ENCODE data around the gene FBXW11. TPM values are rescaled to one million over a fixed set of nuclear protein-coding genes. Genes with fewer than 3 reads are reported as not detected.
A peak's percentile ranks its signal among the peaks of the same experiment; 100 is the strongest.

The FBXW11 gene
- total and polyA plus RNA-seq, 4 donors = 7.6 to 87.5 (median 35.2) TPM

DNA sequence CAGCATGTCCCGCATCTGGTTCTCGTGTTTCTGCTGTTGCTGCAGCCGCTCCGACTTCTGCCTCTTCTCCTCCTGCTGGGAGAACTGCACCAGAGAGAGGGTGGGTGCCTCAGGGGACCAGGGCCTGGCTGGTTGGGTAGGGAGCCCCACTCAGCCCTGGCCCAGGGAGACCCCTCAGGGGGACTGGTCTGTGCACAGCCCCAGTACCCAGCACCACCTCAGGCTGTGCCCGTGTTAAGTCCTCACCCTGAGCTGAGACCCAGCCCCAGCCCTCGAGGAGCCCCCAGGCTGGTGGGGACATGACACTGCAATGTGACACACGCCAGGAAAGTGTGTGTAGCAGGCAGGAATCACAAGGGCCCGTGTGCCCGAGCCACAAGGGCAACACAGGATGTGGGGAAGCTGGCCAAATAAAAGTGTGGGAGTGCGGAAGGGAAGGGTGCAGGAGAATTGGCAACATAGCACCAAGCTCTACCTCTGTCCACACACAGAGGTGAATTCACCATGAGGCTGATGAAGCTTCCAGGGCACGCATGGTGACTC, 48.2 kb upstream of the FBXW11 start:
- no peak overlapping the region for H3K4me3 ChIP-seq
- 89 to 90% methylated on average over 11 of the region's 11 CpGs for WGBS, 2 donors
- peaks cover under 1 to 51% (median 6%) of the 10 kb centered on the region in 4 donors for H3K36me3 ChIP-seq (ENCODE audit: control insufficient read depth in 4 of 4, insufficient read depth in 4 of 4, low read length in 4 of 4)
- H3K4me1 ChIP-seq (ENCODE audit: control insufficient read depth in 5 of 5, insufficient read depth in 5 of 5, low read length in 5 of 5) = no peaks in the 10 kb centered on the region
- H3K9ac ChIP-seq (ENCODE audit: insufficient read depth in 1 of 2, low read length in 2 of 2) = no peak overlapping the region
- H3K27ac ChIP-seq (ENCODE audit: low read depth in 1 of 2, low read length in 1 of 2) = no peak overlapping the region
- TF ChIP-seq, protein P1, sequence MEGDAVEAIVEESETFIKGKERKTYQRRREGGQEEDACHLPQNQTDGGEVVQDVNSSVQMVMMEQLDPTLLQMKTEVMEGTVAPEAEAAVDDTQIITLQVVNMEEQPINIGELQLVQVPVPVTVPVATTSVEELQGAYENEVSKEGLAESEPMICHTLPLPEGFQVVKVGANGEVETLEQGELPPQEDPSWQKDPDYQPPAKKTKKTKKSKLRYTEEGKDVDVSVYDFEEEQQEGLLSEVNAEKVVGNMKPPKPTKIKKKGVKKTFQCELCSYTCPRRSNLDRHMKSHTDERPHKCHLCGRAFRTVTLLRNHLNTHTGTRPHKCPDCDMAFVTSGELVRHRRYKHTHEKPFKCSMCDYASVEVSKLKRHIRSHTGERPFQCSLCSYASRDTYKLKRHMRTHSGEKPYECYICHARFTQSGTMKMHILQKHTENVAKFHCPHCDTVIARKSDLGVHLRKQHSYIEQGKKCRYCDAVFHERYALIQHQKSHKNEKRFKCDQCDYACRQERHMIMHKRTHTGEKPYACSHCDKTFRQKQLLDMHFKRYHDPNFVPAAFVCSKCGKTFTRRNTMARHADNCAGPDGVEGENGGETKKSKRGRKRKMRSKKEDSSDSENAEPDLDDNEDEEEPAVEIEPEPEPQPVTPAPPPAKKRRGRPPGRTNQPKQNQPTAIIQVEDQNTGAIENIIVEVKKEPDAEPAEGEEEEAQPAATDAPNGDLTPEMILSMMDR (IDR thresholded peaks at IDR 0.05; ENCODE audit: control extremely low read depth, extremely low read depth) = no peak
- no peaks in the 10 kb centered on the region for H3K27me3 ChIP-seq (ENCODE audit: control insufficient read depth in 3 of 3, insufficient read depth in 3 of 3, low read length in 2 of 3)
- ATAC-seq (ENCODE audit: insufficient read depth, low FRiP score) (no peak), DNase-seq (no peak)
- H3K9me3 ChIP-seq (ENCODE audit: control insufficient read depth in 4 of 4, insufficient read depth in 3 of 4, low read length in 3 of 4) = peaks cover 0 to 1% (median 0%) of the 10 kb centered on the region in 4 donors

DNA sequence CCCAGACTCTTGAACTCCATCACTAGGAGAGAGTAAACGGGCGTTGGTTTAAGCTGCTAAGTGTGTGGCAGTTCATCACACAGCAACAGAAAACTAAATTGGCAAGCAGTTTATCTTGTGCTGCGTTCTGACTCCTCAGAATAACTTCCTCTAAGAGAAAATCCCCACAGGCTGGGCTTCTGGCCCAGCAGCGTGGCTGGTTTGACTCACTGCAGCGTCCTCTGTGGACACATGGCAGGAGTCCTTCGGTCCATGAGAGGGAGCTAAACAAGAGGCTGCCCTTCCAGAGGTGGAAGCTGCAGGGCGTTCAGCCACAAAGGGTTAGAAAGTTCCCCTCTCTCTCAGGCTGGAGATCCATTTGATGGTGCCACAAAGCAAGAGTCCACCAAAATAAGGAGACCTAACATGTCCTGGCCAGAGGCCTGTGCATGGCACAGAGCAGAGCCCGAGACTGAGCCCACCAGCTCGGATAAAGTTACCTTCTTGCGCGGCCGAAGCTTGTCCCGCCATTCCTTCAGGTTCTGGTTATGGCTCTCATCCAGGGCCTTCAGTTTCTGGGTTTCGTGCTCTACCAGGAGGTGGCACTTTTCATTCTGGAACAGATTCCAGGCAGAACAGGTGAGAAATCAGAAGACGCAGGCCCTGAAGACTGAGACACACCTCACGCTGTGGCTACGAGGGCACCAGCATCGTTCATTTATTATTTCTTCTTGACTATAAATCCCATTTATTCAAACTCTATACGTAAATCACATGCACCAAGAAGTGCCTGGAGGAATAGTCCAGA, 46.2 kb upstream of the FBXW11 start:
- Histone ChIP-seq H3K4me1 (ENCODE audit: control insufficient read depth in 5 of 5, insufficient read depth in 5 of 5, low read length in 5 of 5) (peaks cover 0 to 3% (median 0%) of the 10 kb centered on the region in 5 donors), H3K27me3 (ENCODE audit: control insufficient read depth in 3 of 3, insufficient read depth in 3 of 3, low read length in 2 of 3) (no peaks in the 10 kb centered on the region), H3K4me3 (no peak overlapping the region), H3K9ac (ENCODE audit: insufficient read depth in 1 of 2, low read length in 2 of 2) (no peak overlapping the region), H3K36me3 (ENCODE audit: control insufficient read depth in 4 of 4, insufficient read depth in 4 of 4, low read length in 4 of 4) (peaks cover 0 to 55% (median 5%) of the 10 kb centered on the region in 4 donors), H3K9me3 (ENCODE audit: control insufficient read depth in 4 of 4, insufficient read depth in 3 of 4, low read length in 3 of 4) (peaks cover 0 to 1% (median 0%) of the 10 kb centered on the region in 4 donors), H3K27ac (ENCODE audit: low read depth in 1 of 2, low read length in 1 of 2) (peak overlapping the region in 1 of 2 donors; percentile 54)
- peak; percentile 44 for ATAC-seq (ENCODE audit: insufficient read depth, low FRiP score)
- TF ChIP-seq, protein P1 (IDR thresholded peaks at IDR 0.05; ENCODE audit: control extremely low read depth, extremely low read depth) = no peak
- DNase-seq = peak in 1 of 3 donors; percentile 46
- 88 to 94% methylated on average over 19 of the region's 19 CpGs for WGBS, 2 donors

DNA sequence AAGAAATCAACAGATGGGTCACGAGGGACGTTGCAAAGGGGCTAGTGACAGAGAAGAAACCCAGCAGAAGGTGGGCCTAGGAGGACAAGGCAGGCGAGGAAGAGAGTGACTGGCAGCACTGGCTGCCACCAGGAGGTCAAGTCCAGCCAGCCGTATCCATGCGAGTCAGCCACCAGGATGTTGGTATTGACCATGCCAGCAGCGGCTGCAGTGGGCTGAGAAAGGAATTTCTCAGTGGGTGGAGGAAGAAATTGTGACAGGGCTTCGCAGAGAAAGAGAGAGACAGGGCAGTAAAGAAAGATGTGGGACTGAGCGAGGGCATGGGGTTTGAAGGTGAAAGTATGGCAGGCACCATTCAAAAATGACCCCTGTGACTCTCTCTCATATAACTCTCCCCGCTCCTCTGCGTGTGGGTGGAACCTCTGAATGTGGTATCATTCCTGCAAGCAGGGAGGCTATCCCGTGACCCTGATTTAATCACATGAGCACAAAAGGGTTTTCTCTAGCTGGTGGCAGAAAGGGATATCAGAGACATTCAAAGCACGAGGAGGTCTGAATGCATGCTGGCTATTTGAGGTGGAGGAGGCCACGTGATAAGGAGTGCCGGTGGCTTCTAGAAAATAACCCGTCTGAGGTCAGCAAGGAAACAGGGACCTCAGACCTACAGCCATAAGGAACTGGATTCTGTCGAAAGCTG, 45.4 kb upstream of the FBXW11 start:
- Histone ChIP-seq H3K9ac (ENCODE audit: insufficient read depth in 1 of 2, low read length in 2 of 2) (no peak overlapping the region), H3K36me3 (ENCODE audit: control insufficient read depth in 4 of 4, insufficient read depth in 4 of 4, low read length in 4 of 4) (peaks cover 0 to 55% (median 5%) of the 10 kb centered on the region in 4 donors), H3K4me3 (no peak overlapping the region), H3K27ac (ENCODE audit: low read depth in 1 of 2, low read length in 1 of 2) (peak overlapping the region in 1 of 2 donors; percentile 54), H3K4me1 (ENCODE audit: control insufficient read depth in 5 of 5, insufficient read depth in 5 of 5, low read length in 5 of 5) (peaks cover 0 to 3% (median 0%) of the 10 kb centered on the region in 5 donors), H3K9me3 (ENCODE audit: control insufficient read depth in 4 of 4, insufficient read depth in 3 of 4, low read length in 3 of 4) (peaks cover 0 to 1% (median 0%) of the 10 kb centered on the region in 4 donors), H3K27me3 (ENCODE audit: control insufficient read depth in 3 of 3, insufficient read depth in 3 of 3, low read length in 2 of 3) (no peaks in the 10 kb centered on the region)
- ATAC-seq (ENCODE audit: insufficient read depth, low FRiP score) (no peak), DNase-seq (no peak)
- TF ChIP-seq, protein P1 (IDR thresholded peaks at IDR 0.05; ENCODE audit: control extremely low read depth, extremely low read depth) = no peak
- 88 to 95% methylated on average over 16 of the region's 16 CpGs for WGBS, 2 donors
